Upper lobe of left lung (tissue), 6 donors: ENCODE results near the gene CCDC102B. TPM values are rescaled to one million over a fixed set of nuclear protein-coding genes. Genes with fewer than 3 reads are reported as not detected.
A peak's percentile ranks its signal among the peaks of the same experiment; 100 is the strongest.

Experiments
- ATAC-seq, 2 donors: fragments of 200-7000 bp; cut with Tn5 transposase; one replicate each; pipeline ENCODE4 v1.9.1; 2022; ENCODE audit warnings: mild to moderate bottlenecking in 2 of 2, moderate library complexity in 2 of 2; ENCODE audit not compliant: low FRiP score in 2 of 2
- DNase-seq, 2 donors: peaks; one replicate each; pipeline ENCODE4 v3.0.0-alpha.2; 2019 to 2020
- H3K27ac ChIP-seq, 4 donors: fragments of 200-600 bp; sonication (generic); one replicate each; pipeline ENCODE4 v1.5.1; 2016 to 2019
- H3K27me3 ChIP-seq, 4 donors: fragments of 200-600 bp; sonication (generic); one replicate each; pipeline ENCODE4 v1.5.1; 2017 to 2019
- H3K36me3 ChIP-seq, 4 donors: fragments of 200-600 bp; sonication (generic); one replicate each; pipeline ENCODE4 v1.5.1; 2016 to 2019
- H3K4me1 ChIP-seq, 4 donors: fragments of 200-600 bp; sonication (generic); one replicate each; pipeline ENCODE4 v1.5.1; 2018 to 2019
- H3K4me3 ChIP-seq, 4 donors: fragments of 200-600 bp; sonication (generic); one replicate each; pipeline ENCODE4 v1.5.1; 2017 to 2019; ENCODE audit warnings: mild to moderate bottlenecking in 2 of 4, moderate library complexity in 1 of 4
- H3K9me3 ChIP-seq, 4 donors: fragments of 200-600 bp; sonication (generic); one replicate each; pipeline ENCODE4 v1.5.1; 2018 to 2019
- EP300 ChIP-seq, 4 donors: sonication (generic); formaldehyde crosslinking; IDR thresholded peaks; one replicate each; pipeline ENCODE4 v1.5.1; 2017; ENCODE audit warnings: antibody characterized with exemption in 4 of 4, control low read depth in 2 of 4
- POLR2A ChIP-seq, 4 donors: fragments of 450-650 bp; IDR thresholded peaks; one replicate each; pipeline ENCODE4 v1.5.1; 2016 to 2017; ENCODE audit warnings: antibody characterized with exemption in 4 of 4, mild to moderate bottlenecking in 2 of 4
- POLR2AphosphoS5 ChIP-seq, 2 donors: sonication (generic); formaldehyde crosslinking; IDR thresholded peaks; one replicate each; pipeline ENCODE4 v1.5.1; 2017; ENCODE audit warnings: antibody characterized with exemption in 2 of 2
- WGBS, 2 donors: methylation state at CpG; one replicate each; pipeline ENCODE4 v1.1.5; 2017 to 2018; 5-methylcytosine and 5-hydroxymethylcytosine counted together
- total RNA-seq, 6 donors: library from RNA; depleted of rRNA in 4 of 6; stranded (reverse); fragments of >200 nt in 4 of 6; gene quantifications; one replicate each; pipeline versions ENCODE4 v1.1.0 to v1.2.1, GENCODE V29; 2016 to 2021
- TF ChIP-seq, protein P1 (sequence below), 6 experiments: fragments of 450-650 bp in 4 of 6; fragments of 200-600 bp in 2 of 6; sonication (generic) in 2 of 6; IDR thresholded peaks; one replicate each; pipeline ENCODE4 v1.5.1; 2016 to 2019; ENCODE audit warnings: antibody characterized with exemption in 6 of 6
- donor health status: DM: no; HTN: no; CAD: no; lungs with moderate emphysema.
- donor health status: DM: no; HTN: yes; CAD: no; lungs with severe emphysema.

Gene CCDC102B
- total RNA-seq, 6 donors from 2014 or later, result 6.2 to 51.3 (median 20.3) TPM

- 51 to 58% methylated on average over 4 of the region's 4 CpGs for WGBS, 2 donors
- DNase-seq, result no peak
Measured at GRCh38 chr18:68854786-68855391, 57.0 kb downstream of the CCDC102B start.

DNA sequence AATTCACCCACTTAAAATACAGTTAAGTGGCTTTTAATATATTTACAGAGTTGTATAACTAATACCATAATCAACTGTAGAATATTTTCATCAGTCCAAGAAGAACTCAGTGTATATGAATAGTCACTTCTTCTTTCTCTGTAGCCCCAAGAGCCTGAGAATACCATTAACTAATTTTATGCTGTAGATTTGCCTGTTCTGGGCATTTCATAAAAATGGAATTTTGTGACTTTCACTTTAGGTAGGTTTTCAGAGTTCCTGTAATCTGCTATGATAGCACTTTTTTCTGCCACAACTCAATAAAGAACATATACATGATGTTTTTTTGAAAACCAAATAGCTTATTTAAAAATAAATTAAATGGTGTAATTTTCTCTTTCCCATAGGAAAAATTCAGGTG, 57.6 kb downstream of the CCDC102B start:
- no peak overlapping the region for H3K27ac ChIP-seq
- no peak for TF ChIP-seq EP300 (IDR thresholded peaks at IDR 0.05)
- no peak for TF ChIP-seq POLR2A (IDR thresholded peaks at IDR 0.05)
- no peak for TF ChIP-seq POLR2AphosphoS5 (IDR thresholded peaks at IDR 0.05)
- no peaks in the 10 kb centered on the region for H3K9me3 ChIP-seq
- no peaks in the 10 kb centered on the region for H3K4me1 ChIP-seq
- ATAC-seq (no peak), DNase-seq (no peak)
- H3K36me3 ChIP-seq, result no peaks in the 10 kb centered on the region
- H3K4me3 ChIP-seq, result no peak overlapping the region
- no peaks in the 10 kb centered on the region for H3K27me3 ChIP-seq

More at GRCh38 chr18:68854786-68855391, 57.0 kb downstream of the CCDC102B start:
- TF ChIP-seq POLR2AphosphoS5 (IDR thresholded peaks at IDR 0.05), result no peak
- no peak for TF ChIP-seq EP300 (IDR thresholded peaks at IDR 0.05)
- TF ChIP-seq, protein P1, sequence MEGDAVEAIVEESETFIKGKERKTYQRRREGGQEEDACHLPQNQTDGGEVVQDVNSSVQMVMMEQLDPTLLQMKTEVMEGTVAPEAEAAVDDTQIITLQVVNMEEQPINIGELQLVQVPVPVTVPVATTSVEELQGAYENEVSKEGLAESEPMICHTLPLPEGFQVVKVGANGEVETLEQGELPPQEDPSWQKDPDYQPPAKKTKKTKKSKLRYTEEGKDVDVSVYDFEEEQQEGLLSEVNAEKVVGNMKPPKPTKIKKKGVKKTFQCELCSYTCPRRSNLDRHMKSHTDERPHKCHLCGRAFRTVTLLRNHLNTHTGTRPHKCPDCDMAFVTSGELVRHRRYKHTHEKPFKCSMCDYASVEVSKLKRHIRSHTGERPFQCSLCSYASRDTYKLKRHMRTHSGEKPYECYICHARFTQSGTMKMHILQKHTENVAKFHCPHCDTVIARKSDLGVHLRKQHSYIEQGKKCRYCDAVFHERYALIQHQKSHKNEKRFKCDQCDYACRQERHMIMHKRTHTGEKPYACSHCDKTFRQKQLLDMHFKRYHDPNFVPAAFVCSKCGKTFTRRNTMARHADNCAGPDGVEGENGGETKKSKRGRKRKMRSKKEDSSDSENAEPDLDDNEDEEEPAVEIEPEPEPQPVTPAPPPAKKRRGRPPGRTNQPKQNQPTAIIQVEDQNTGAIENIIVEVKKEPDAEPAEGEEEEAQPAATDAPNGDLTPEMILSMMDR (IDR thresholded peaks at IDR 0.05), result no peak
- no peak for TF ChIP-seq POLR2A (IDR thresholded peaks at IDR 0.05)
- H3K27me3 ChIP-seq, result no peaks in the 10 kb centered on the region
- ATAC-seq, result no peak
- no peaks in the 10 kb centered on the region for H3K9me3 ChIP-seq
- H3K27ac ChIP-seq, result peak overlapping the region in 1 of 4 donors; percentile 11
- H3K4me1 ChIP-seq, result no peaks in the 10 kb centered on the region
- H3K4me3 ChIP-seq, result no peak overlapping the region
- H3K36me3 ChIP-seq, result no peaks in the 10 kb centered on the region

DNA sequence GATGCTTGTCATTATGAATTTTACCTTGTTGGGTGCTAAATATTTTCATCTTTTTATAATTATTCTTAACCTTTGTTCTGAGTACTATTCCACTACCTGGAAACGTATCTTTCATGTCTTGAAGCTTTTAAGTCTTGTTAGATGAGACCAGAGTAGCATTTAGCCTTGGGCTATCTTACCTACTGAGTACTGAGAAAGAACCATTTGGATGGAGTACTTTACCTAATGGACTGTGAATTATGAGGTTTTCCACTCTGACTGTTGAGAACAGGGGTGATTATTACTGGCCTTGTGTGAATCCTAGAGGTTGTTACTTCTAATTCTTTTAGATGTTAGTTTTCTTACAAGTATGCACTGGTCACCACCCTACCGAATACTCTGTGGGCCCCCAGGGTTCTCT, 63.5 kb downstream of the CCDC102B start:
- H3K4me1 ChIP-seq, result no peaks in the 10 kb centered on the region
- 84 to 95% methylated on average over 2 of the region's 2 CpGs for WGBS, 2 donors
- H3K27ac ChIP-seq, result no peak overlapping the region
- TF ChIP-seq, protein P1 (IDR thresholded peaks at IDR 0.05), result no peak
- TF ChIP-seq POLR2AphosphoS5 (IDR thresholded peaks at IDR 0.05) (no peak), EP300 (IDR thresholded peaks at IDR 0.05) (no peak), POLR2A (IDR thresholded peaks at IDR 0.05) (no peak)
- no peaks in the 10 kb centered on the region for H3K36me3 ChIP-seq
- no peak for DNase-seq
- no peaks in the 10 kb centered on the region for H3K27me3 ChIP-seq
- H3K4me3 ChIP-seq, result no peak overlapping the region
- no peaks in the 10 kb centered on the region for H3K9me3 ChIP-seq
- ATAC-seq, result no peak

GRCh38 chr18:68865021-68865420, 67.1 kb downstream of the CCDC102B start:
- 80 to 86% methylated on average over 2 of the region's 2 CpGs for WGBS, 2 donors
- no peak for TF ChIP-seq EP300 (IDR thresholded peaks at IDR 0.05)
- TF ChIP-seq POLR2A (IDR thresholded peaks at IDR 0.05), result no peak
- TF ChIP-seq, protein P1 (IDR thresholded peaks at IDR 0.05), result no peak
- no peak for TF ChIP-seq POLR2AphosphoS5 (IDR thresholded peaks at IDR 0.05)
- Histone ChIP-seq H3K27ac (no peak overlapping the region), H3K36me3 (no peaks in the 10 kb centered on the region), H3K4me1 (no peaks in the 10 kb centered on the region), H3K27me3 (no peaks in the 10 kb centered on the region), H3K4me3 (no peak overlapping the region), H3K9me3 (no peaks in the 10 kb centered on the region)
- no peak for ATAC-seq
- DNase-seq, result no peak

DNA sequence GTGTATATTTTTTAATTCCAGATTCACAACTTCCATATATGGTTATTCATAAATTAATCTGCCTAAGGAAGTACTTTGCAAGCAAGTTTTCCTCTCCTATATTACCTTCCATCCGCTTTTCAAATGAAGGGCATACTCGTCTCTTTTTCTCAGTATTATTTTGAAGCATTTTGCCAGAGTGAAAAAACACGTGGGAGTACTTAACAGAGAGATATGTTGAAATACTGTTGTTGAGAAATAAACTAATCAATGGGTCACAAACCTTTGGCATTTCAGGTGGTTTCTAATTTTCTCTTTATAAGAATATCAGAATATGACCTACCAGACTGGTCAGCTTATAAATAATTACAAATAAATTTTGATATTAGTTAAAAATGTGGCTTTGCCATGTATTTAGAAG, 67.6 kb downstream of the CCDC102B start:
- ATAC-seq (no peak), DNase-seq (no peak)
- H3K27me3 ChIP-seq, result no peaks in the 10 kb centered on the region
- no peaks in the 10 kb centered on the region for H3K4me1 ChIP-seq
- no peaks in the 10 kb centered on the region for H3K36me3 ChIP-seq
- H3K9me3 ChIP-seq, result no peaks in the 10 kb centered on the region
- WGBS, 2 donors, result 76 to 81% methylated on average over 3 of the region's 3 CpGs
- H3K4me3 ChIP-seq, result no peak overlapping the region
- no peak overlapping the region for H3K27ac ChIP-seq
- TF ChIP-seq, protein P1 (IDR thresholded peaks at IDR 0.05), result no peak
- TF ChIP-seq POLR2A (IDR thresholded peaks at IDR 0.05) (no peak), EP300 (IDR thresholded peaks at IDR 0.05) (no peak), POLR2AphosphoS5 (IDR thresholded peaks at IDR 0.05) (no peak)
